Measurements from ENCODE around the gene GAPDH.
"Not testable (repeated sequence)": the region's sequence is repeated elsewhere in the genome, so short reads cannot be mapped to it uniquely, and the experiment has no call there.

The GAPDH gene

GRCh38 chr12:6533923-6534694, at the start of gene GAPDH:
TSS of gene GAPDH (plus strand) at chr12:6534517. CDS start at chr12:6534833, 316 bp downstream.
- peak; percentile 85 for DNase-seq (ENCODE audit: low read depth)

GRCh38 chr12:6488240-6488639, 46.1 kb upstream of the GAPDH start:
- no peak for DNase-seq (ENCODE audit: low read depth)

GRCh38 chr12:6489449-6489848, 44.9 kb upstream of the GAPDH start:
- no peak for DNase-seq (ENCODE audit: low read depth)

GRCh38 chr12:6490673-6491072, 43.6 kb upstream of the GAPDH start:
- DNase-seq (ENCODE audit: low read depth): not testable (repeated sequence)

- DNase-seq (ENCODE audit: low read depth): peak; percentile 97
Measured at GRCh38 chr12:6492838-6493496, 41.4 kb upstream of the GAPDH start, which contains the start of gene MRPL51. TSS of gene MRPL51 (minus strand) at chr12:6493262. CDS start at chr12:6493136, 126 bp downstream.

GRCh38 chr12:6493497-6494257, 40.6 kb upstream of the GAPDH start, which contains the start of gene NCAPD2:
TSS of gene NCAPD2 (plus strand) at chr12:6494102. CDS start at chr12:6495099, 997 bp downstream.
- peak; percentile 92 for DNase-seq (ENCODE audit: low read depth)

GRCh38 chr12:6494258-6494743, 40.0 kb upstream of the GAPDH start:
- DNase-seq (ENCODE audit: low read depth): no peak

GRCh38 chr12:6494968-6495367, 39.3 kb upstream of the GAPDH start:
- no peak for DNase-seq (ENCODE audit: low read depth)

- not testable (repeated sequence) for DNase-seq (ENCODE audit: low read depth)
Measured at GRCh38 chr12:6497291-6497690, 37.0 kb upstream of the GAPDH start.

GRCh38 chr12:6500466-6500865, 33.9 kb upstream of the GAPDH start:
- no peak for DNase-seq (ENCODE audit: low read depth)

- no peak for DNase-seq (ENCODE audit: low read depth)
Measured at GRCh38 chr12:6507102-6507998, 27.0 kb upstream of the GAPDH start.

GRCh38 chr12:6508087-6508486, 26.2 kb upstream of the GAPDH start:
- no peak for DNase-seq (ENCODE audit: low read depth)

GRCh38 chr12:6520186-6520585, 14.1 kb upstream of the GAPDH start:
- no peak for DNase-seq (ENCODE audit: low read depth)

- no peak for DNase-seq (ENCODE audit: low read depth)
Measured at GRCh38 chr12:6522193-6522592, 12.1 kb upstream of the GAPDH start.

GRCh38 chr12:6523708-6524107, 10.6 kb upstream of the GAPDH start:
- DNase-seq (ENCODE audit: low read depth): no peak

- no peak for DNase-seq (ENCODE audit: low read depth)
Measured at GRCh38 chr12:6524648-6525047, 9.7 kb upstream of the GAPDH start.

GRCh38 chr12:6526201-6526600, 8.1 kb upstream of the GAPDH start:
- no peak for DNase-seq (ENCODE audit: low read depth)

- no peak for DNase-seq (ENCODE audit: low read depth)
Measured at GRCh38 chr12:6526766-6527525, 7.4 kb upstream of the GAPDH start.

GRCh38 chr12:6527711-6528110, 6.6 kb upstream of the GAPDH start:
- DNase-seq (ENCODE audit: low read depth): no peak

GRCh38 chr12:6528539-6529235, 5.6 kb upstream of the GAPDH start:
- DNase-seq (ENCODE audit: low read depth): no peak
